ENCODE data around the gene HOXB1. TPM values are rescaled to one million over a fixed set of nuclear protein-coding genes. Genes with fewer than 3 reads are reported as not detected.

HOXB1 gene
- total RNA-seq, 4 donors from 2014 or later, result not detected

DNA sequence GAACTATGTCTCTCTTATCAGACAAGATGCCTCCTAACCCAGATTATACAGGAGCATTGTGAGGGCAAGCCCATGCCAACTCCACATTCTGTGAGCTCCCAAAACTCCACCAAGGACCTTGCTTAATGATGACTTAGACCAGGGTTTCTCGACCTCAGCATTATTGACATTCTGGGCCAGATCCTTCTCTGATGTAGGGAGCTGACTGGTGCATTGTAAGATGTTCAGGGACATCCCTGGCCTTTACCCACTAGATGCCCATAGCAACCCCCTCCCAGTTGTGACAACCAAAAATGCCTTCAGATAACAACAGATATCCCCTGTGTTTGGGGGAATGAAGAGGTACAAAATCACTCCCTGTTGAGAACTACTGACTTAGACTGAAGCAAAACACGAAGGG lies 43.6 kb downstream of the HOXB1 start:
- Histone ChIP-seq H3K4me1 (peaks cover 9% of the 10 kb centered on the region), H3K9me3 (no peaks in the 10 kb centered on the region), H3K36me3 (no peaks in the 10 kb centered on the region), H3K4me3 (no peak overlapping the region), H3K27ac (no peak overlapping the region), H3K27me3 (peaks cover 2% of the 10 kb centered on the region)
- TF ChIP-seq POLR2A (IDR thresholded peaks at IDR 0.05) (no peak), CTCF (IDR thresholded peaks at IDR 0.05) (no peak), POLR2AphosphoS5 (IDR thresholded peaks at IDR 0.05) (no peak), EP300 (IDR thresholded peaks at IDR 0.05) (no peak)
- DNase-seq (ENCODE audit: low spot score in 2 of 2), result no peak
- 89% methylated on average over 2 of the region's 2 CpGs for WGBS

- WGBS, result 63% methylated on average over 5 of the region's 5 CpGs
- Histone ChIP-seq H3K36me3 (no peaks in the 10 kb centered on the region), H3K27ac (no peak overlapping the region), H3K27me3 (peaks cover 2% of the 10 kb centered on the region), H3K9me3 (no peaks in the 10 kb centered on the region), H3K4me1 (peaks cover 8% of the 10 kb centered on the region), H3K4me3 (no peak overlapping the region)
- TF ChIP-seq POLR2A (IDR thresholded peaks at IDR 0.05) (no peak), CTCF (IDR thresholded peaks at IDR 0.05) (no peak), EP300 (IDR thresholded peaks at IDR 0.05) (no peak), POLR2AphosphoS5 (IDR thresholded peaks at IDR 0.05) (no peak)
- no peak for DNase-seq (ENCODE audit: low spot score in 2 of 2)
These were observed 44.3 kb downstream of the HOXB1 start for GRCh38 chr17:48486557-48486956.

DNA sequence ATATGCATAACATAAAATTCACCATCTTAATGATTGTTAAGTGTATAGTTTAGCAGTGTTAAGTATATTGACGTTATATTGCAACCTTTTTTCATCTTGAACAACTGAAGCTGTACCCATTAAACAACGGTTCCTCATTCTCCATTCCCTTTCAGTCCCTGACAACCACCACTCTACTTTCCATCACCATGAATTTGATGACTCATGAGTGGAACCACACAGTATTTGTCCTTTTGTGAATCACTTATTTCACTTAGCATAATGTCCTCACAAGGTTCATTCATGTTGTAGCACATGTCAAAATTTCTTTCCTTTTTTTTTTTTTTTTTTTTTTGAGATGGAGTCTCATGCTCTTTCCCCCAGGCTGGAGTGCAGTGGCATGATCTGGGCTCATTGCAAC lies 46.0 kb downstream of the HOXB1 start:
- Histone ChIP-seq H3K4me3 (no peak overlapping the region), H3K27me3 (peaks cover 2% of the 10 kb centered on the region), H3K9me3 (no peaks in the 10 kb centered on the region), H3K36me3 (no peaks in the 10 kb centered on the region), H3K27ac (no peak overlapping the region), H3K4me1 (peaks cover 8% of the 10 kb centered on the region)
- WGBS, result 66% methylated on average over 2 of the region's 2 CpGs
- no peak for DNase-seq (ENCODE audit: low spot score in 2 of 2)
- TF ChIP-seq CTCF (IDR thresholded peaks at IDR 0.05), result no peak
- no peak for TF ChIP-seq POLR2A (IDR thresholded peaks at IDR 0.05)
- no peak for TF ChIP-seq EP300 (IDR thresholded peaks at IDR 0.05)
- TF ChIP-seq POLR2AphosphoS5 (IDR thresholded peaks at IDR 0.05), result no peak

DNA sequence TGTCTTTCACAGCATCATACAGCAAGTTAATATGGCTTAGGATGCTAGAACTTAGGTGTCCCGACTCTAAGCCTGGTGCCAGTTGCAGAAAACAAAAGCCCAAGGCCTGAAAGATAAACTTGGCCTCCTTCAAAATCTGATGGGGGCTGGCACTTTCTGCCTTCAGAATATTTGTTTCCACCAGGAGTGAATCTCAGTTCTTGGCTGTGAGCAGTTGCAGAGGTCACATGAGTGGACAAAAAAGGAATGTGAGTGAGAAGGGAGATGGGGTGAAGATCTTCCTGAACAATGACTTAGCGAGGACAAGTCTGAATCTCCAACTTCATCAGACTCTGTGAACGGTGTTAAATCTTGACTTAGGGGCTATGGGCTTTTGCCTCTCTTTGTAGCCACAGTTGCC lies 46.6 kb downstream of the HOXB1 start:
- 82% methylated on average over 3 of the region's 3 CpGs for WGBS
- Histone ChIP-seq H3K36me3 (no peaks in the 10 kb centered on the region), H3K9me3 (no peaks in the 10 kb centered on the region), H3K4me1 (peaks cover 8% of the 10 kb centered on the region), H3K27ac (no peak overlapping the region), H3K27me3 (peaks cover 2% of the 10 kb centered on the region), H3K4me3 (no peak overlapping the region)
- TF ChIP-seq POLR2AphosphoS5 (IDR thresholded peaks at IDR 0.05) (no peak), EP300 (IDR thresholded peaks at IDR 0.05) (no peak), POLR2A (IDR thresholded peaks at IDR 0.05) (no peak), CTCF (IDR thresholded peaks at IDR 0.05) (no peak)
- no peak for DNase-seq (ENCODE audit: low spot score in 2 of 2)

- Histone ChIP-seq H3K4me3 (no peak overlapping the region), H3K27me3 (peaks cover 2% of the 10 kb centered on the region), H3K27ac (no peak overlapping the region), H3K4me1 (peaks cover 8% of the 10 kb centered on the region), H3K9me3 (no peaks in the 10 kb centered on the region), H3K36me3 (no peaks in the 10 kb centered on the region)
- WGBS, result 20% methylated on average over 6 of the region's 6 CpGs
- no peak for TF ChIP-seq POLR2AphosphoS5 (IDR thresholded peaks at IDR 0.05)
- TF ChIP-seq POLR2A (IDR thresholded peaks at IDR 0.05), result no peak
- TF ChIP-seq CTCF (IDR thresholded peaks at IDR 0.05), result no peak
- TF ChIP-seq EP300 (IDR thresholded peaks at IDR 0.05), result no peak
- DNase-seq (ENCODE audit: low spot score in 2 of 2), result no peak
These were observed 47.2 kb downstream of the HOXB1 start for GRCh38 chr17:48483471-48484131.

Data from suprapubic skin (tissue), 4 donors.